OCI-LY7 (cell line): ENCODE results near the gene MAB21L3. TPM values are rescaled to one million over a fixed set of nuclear protein-coding genes. Genes with fewer than 3 reads are reported as not detected.

Experiments used
- BruUV-seq: library from RNA; stranded (reverse); fragments of 400-500 nt; replicated peaks from 2 replicates; lab custom pipeline; 2021; lab: Mats Ljungman, UMichigan
- CTCF ChIA-PET: fragments of 300-600 bp; sonication (Branson Sonifier 250); formaldehyde crosslinking; loops from one replicate; lab custom pipeline; 2022; ENCODE audit warnings: antibody characterized with exemption; ENCODE audit not compliant: unreplicated experiment; lab: Charles Lee
- POLR2A ChIA-PET: fragments of 300-600 bp; sonication (Branson Sonifier 250); formaldehyde crosslinking; loops from one replicate; lab custom pipeline; 2022; ENCODE audit warnings: antibody characterized with exemption; lab: Charles Lee
- DNase-seq: peaks from one replicate; pipeline ENCODE4 v3.0.0-alpha.2; 2015; ENCODE audit warnings: low spot score
- H2AFZ ChIP-seq: fragments of 200-600 bp; sonication (generic), shearing (Covaris generic); 2 replicates; pipeline ENCODE4 v1.6.1; 2014; ENCODE audit warnings: mild to moderate bottlenecking, antibody characterized with exemption, low read length, moderate library complexity
- H3K27ac ChIP-seq: fragments of 200-600 bp; sonication (generic); 2 replicates; pipeline ENCODE4 v1.5.1; 2014; ENCODE audit warnings: mixed run types, low read depth, mild to moderate bottlenecking, moderate library complexity, low read length, inconsistent platforms; ENCODE audit not compliant: poor library complexity, severe bottlenecking
- H3K36me3 ChIP-seq: fragments of 200-600 bp; sonication (generic); 2 replicates; pipeline ENCODE4 v1.6.1; 2014; ENCODE audit warnings: mild to moderate bottlenecking, antibody characterized with exemption, low read length, moderate library complexity, mixed read lengths; ENCODE audit not compliant: insufficient read depth
- H3K4me1 ChIP-seq: fragments of 200-600 bp; sonication (generic); 2 replicates; pipeline ENCODE4 v1.5.1; 2014; ENCODE audit warnings: mild to moderate bottlenecking, low read length; ENCODE audit not compliant: insufficient read depth, poor library complexity, severe bottlenecking
- H3K4me2 ChIP-seq: fragments of 200-600 bp; sonication (generic); 2 replicates; pipeline ENCODE4 v1.6.1; 2014; ENCODE audit warnings: mild to moderate bottlenecking, low read length
- H3K4me3 ChIP-seq: fragments of 200-600 bp; sonication (generic); 2 replicates; pipeline ENCODE4 v1.5.1; 2014; ENCODE audit warnings: mild to moderate bottlenecking, low read depth, low read length; ENCODE audit not compliant: poor library complexity, severe bottlenecking
- H3K79me2 ChIP-seq: fragments of 200-600 bp; sonication (generic); 2 replicates; pipeline ENCODE4 v1.6.1; 2016; ENCODE audit warnings: low read depth, mild to moderate bottlenecking, low read length, moderate library complexity, mixed read lengths; ENCODE audit not compliant: insufficient read depth
- H3K9me2 ChIP-seq: fragments of 200-600 bp; sonication (generic); 2 replicates; pipeline ENCODE4 v1.6.1; 2016; ENCODE audit warnings: mild to moderate bottlenecking, low read length, mixed read lengths; ENCODE audit not compliant: insufficient read depth
- H3K9me3 ChIP-seq: fragments of 200-600 bp; sonication (generic); 2 replicates; pipeline ENCODE4 v1.6.1; 2014; ENCODE audit warnings: mild to moderate bottlenecking, mixed run types, low read length, mixed read lengths
- H4K20me1 ChIP-seq: fragments of 200-600 bp; sonication (generic); 2 replicates; pipeline ENCODE4 v1.6.1; 2014; ENCODE audit warnings: mild to moderate bottlenecking, antibody characterized with exemption, low read length, moderate library complexity, mixed read lengths; ENCODE audit not compliant: insufficient read depth
- EZH2phosphoT487 ChIP-seq: fragments of 200-600 bp; sonication (generic); IDR thresholded peaks from 2 replicates; pipeline ENCODE4 v1.6.1; 2018; ENCODE audit warnings: low read depth, borderline replicate concordance, mild to moderate bottlenecking, mixed run types, antibody characterized with exemption, low read length, moderate library complexity, mixed read lengths
- intact Hi-C: fragments of 100-400 bp; cut with micrococcal nuclease; formaldehyde crosslinking; loops from one replicate; pipeline ENCODE4 v1.10.0; 2022; ENCODE audit not compliant: unreplicated experiment
- total RNA-seq, 2 experiments: library from RNA; depleted of rRNA in 1 of 2; stranded (reverse); fragments of >200 nt in 1 of 2; shearing (Covaris generic) in 1 of 2; gene quantifications; 2 replicates each; pipeline ENCODE4 v1.2.3, GENCODE V29; 2014 to 2022
- TF ChIP-seq, protein P1 (sequence below): fragments of 200-600 bp; sonication (generic); conservative IDR thresholded peaks from 2 replicates; pipeline ENCODE4 v1.5.1; 2014; ENCODE audit warnings: mild to moderate bottlenecking, antibody characterized with exemption, low read length, moderate library complexity, mixed read lengths

MAB21L3 gene
- total RNA-seq, 2 experiments from 2014 or later, result not detected

DNA sequence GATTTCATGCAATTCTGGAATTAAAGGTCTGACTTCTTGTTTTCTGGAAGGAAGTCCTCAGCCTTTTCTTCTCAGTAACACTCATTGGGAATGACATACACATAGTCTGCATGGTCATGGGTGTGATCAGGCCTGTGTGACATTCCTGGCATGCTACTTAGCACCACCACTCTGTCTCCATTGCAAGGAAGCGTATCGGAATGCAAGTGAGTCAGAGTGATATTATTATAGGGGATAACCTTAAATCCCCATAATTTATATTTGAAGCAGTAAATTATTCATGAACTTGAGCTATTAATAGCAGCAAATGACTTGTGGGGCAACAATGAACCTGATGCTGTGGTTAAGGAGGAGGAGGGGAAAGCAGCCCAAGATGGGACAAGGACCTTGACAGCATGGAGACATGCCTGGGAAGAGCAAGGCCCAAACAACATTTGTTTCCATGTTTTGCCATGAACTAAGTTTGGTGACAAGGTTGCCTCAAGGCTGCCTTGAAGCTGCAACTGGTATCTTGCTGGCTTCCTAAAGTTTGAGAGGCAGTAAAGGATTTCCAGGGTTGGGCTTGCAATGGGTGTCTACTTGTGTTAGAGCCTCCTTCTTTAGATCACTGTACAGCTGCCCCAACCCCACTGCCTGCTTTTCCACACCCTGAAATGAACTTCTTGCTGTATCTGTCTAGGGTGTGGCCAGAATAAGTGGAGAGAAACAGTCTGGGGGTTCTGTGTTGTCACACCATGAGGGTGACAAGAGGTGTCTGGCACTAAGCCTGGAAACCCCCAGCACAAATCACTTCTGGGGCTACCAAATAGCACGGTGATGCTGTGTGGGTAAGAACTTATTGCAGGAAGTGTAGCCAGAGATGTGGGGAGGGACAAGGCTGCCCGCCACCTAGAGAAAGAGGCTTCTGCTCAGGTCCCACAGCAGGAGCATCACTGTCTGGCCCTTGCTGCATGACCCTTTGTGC lies 4.6 kb downstream of the MAB21L3 start:
- Histone ChIP-seq H3K27ac (no peak overlapping the region), H3K4me2 (no peak overlapping the region), H3K4me1 (no peaks in the 10 kb centered on the region), H3K9me3 (no peaks in the 10 kb centered on the region), H4K20me1 (no peaks in the 10 kb centered on the region), H3K79me2 (no peaks in the 10 kb centered on the region), H3K36me3 (no peaks in the 10 kb centered on the region), H2AFZ (no peak overlapping the region), H3K9me2 (no peaks in the 10 kb centered on the region), H3K4me3 (no peak overlapping the region)
- CTCF ChIA-PET, result no interaction called here
- intact Hi-C loops, result no loop called here
- POLR2A ChIA-PET, result interaction anchor here (0.5 to 0.7 kb wide), 2 partner anchors 27 to 389 kb away, joined by 3 to 4 read pairs; no protein-coding TSS in a partner anchor
- BruUV-seq, result no TSS peak
- TF ChIP-seq, protein P1, sequence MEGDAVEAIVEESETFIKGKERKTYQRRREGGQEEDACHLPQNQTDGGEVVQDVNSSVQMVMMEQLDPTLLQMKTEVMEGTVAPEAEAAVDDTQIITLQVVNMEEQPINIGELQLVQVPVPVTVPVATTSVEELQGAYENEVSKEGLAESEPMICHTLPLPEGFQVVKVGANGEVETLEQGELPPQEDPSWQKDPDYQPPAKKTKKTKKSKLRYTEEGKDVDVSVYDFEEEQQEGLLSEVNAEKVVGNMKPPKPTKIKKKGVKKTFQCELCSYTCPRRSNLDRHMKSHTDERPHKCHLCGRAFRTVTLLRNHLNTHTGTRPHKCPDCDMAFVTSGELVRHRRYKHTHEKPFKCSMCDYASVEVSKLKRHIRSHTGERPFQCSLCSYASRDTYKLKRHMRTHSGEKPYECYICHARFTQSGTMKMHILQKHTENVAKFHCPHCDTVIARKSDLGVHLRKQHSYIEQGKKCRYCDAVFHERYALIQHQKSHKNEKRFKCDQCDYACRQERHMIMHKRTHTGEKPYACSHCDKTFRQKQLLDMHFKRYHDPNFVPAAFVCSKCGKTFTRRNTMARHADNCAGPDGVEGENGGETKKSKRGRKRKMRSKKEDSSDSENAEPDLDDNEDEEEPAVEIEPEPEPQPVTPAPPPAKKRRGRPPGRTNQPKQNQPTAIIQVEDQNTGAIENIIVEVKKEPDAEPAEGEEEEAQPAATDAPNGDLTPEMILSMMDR, result no peak
- no peak for TF ChIP-seq EZH2phosphoT487
- no peak for DNase-seq

DNA sequence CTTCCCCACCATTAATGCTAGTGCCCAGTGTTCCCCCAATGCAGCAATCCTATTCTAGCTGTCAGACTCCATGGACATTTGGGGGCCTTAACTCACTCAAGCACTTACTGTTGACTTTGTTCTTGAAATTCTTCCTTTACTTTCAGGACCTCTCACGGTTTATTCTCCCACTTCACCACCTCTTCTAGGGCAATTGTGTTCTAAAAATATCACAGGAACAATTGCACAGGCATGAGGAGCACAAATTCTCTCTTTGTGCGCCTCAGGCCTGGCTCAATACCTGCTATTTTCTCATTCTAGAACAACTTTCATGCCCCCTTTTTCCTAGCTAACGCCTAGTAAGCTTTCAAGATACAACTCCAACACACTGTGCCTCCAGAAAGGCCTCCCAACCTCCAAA lies 7.3 kb downstream of the MAB21L3 start:
- H2AFZ ChIP-seq, result no peak overlapping the region
- no peak for TF ChIP-seq EZH2phosphoT487
- TF ChIP-seq, protein P1, result no peak
- no peaks in the 10 kb centered on the region for H3K79me2 ChIP-seq
- H3K9me2 ChIP-seq, result no peaks in the 10 kb centered on the region
- H3K9me3 ChIP-seq, result no peaks in the 10 kb centered on the region
- H3K4me3 ChIP-seq, result no peak overlapping the region
- ChIA-PET POLR2A (no interaction called here), CTCF (no interaction called here)
- no peaks in the 10 kb centered on the region for H3K4me1 ChIP-seq
- H3K27ac ChIP-seq, result no peak overlapping the region
- no peaks in the 10 kb centered on the region for H4K20me1 ChIP-seq
- no peak overlapping the region for H3K4me2 ChIP-seq
- no TSS peak for BruUV-seq
- no peak for DNase-seq
- intact Hi-C loops, result no loop called here
- H3K36me3 ChIP-seq, result no peaks in the 10 kb centered on the region

DNA sequence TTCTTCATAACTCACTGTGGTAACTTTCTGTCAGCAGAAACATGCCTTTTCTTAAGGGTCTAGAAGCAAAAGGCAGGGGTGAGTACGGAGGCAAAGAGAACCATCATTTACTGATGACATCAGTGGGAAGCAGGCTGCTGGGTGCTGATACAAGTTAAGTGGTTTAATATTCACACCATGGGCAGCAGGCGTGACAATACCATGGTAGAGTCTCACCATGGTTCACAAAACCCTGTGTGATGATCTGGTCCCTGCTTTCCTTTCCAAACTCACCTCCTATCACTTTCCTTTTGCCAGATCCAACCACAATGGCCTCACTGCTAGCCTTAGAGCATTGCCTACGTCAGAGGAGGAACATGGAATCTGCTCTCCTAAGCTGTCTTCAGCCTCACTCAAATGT lies 8.7 kb downstream of the MAB21L3 start:
- no peak for DNase-seq
- no TSS peak for BruUV-seq
- Histone ChIP-seq H3K4me3 (no peak overlapping the region), H3K27ac (no peak overlapping the region), H3K4me2 (no peak overlapping the region), H3K9me2 (no peaks in the 10 kb centered on the region), H3K36me3 (no peaks in the 10 kb centered on the region), H3K4me1 (no peaks in the 10 kb centered on the region), H2AFZ (no peak overlapping the region), H4K20me1 (no peaks in the 10 kb centered on the region), H3K9me3 (no peaks in the 10 kb centered on the region), H3K79me2 (no peaks in the 10 kb centered on the region)
- CTCF ChIA-PET, result no interaction called here
- POLR2A ChIA-PET, result no interaction called here
- intact Hi-C loops, result no loop called here
- TF ChIP-seq EZH2phosphoT487, result no peak
- TF ChIP-seq, protein P1, result no peak
